H1 (cell line): ENCODE results near the gene CCBE1.

ENCODE experiments used
- CBX8 ChIP-seq: fragments of 300-800, 300-1000 bp; sonication (generic); IDR thresholded peaks from 2 replicates; pipeline ENCODE4 v1.7.1; 2016; ENCODE audit warnings: low read depth, low read length, borderline replicate concordance
- CTCF ChIP-seq, 3 experiments: IDR thresholded peaks; 1 replicate in 2 of 3; 2 replicates in 1 of 3; pipeline versions ENCODE4 v1.5.1 to v1.6.1; 2011; ENCODE audit warnings: low read length in 3 of 3, mild to moderate bottlenecking in 3 of 3, inconsistent platforms in 2 of 3, low read depth in 1 of 3, moderate library complexity in 1 of 3; ENCODE audit not compliant: insufficient read depth in 1 of 3; ENCODE audit errors: control extremely low read depth in 1 of 3
- EGR1 ChIP-seq: IDR thresholded peaks from 2 replicates; pipeline ENCODE4 v1.6.1; 2011; ENCODE audit warnings: low read depth, low read length, borderline replicate concordance
- EZH2 ChIP-seq: fragments of 200-600 bp; sonication (generic); IDR thresholded peaks from 2 replicates; pipeline ENCODE4 v1.7.1; 2012; ENCODE audit warnings: low read depth, mild to moderate bottlenecking, moderate library complexity, low read length, inconsistent platforms; ENCODE audit not compliant: severe bottlenecking
- POLR2A ChIP-seq, 2 experiments: IDR thresholded peaks; 1 replicate in 1 of 2; 2 replicates in 1 of 2; pipeline ENCODE4 v1.6.1; 2011; ENCODE audit warnings: low read depth in 2 of 2, low read length in 2 of 2, mild to moderate bottlenecking in 2 of 2; ENCODE audit errors: control extremely low read depth in 1 of 2
- SP1 ChIP-seq: IDR thresholded peaks from 2 replicates; pipeline ENCODE4 v1.6.1; 2011; ENCODE audit warnings: low read depth, low read length

GRCh38 chr18:59619816-59620215 lies 77.4 kb downstream of the CCBE1 start:
- TF ChIP-seq EZH2, result no peak
- TF ChIP-seq SP1, result no peak
- TF ChIP-seq POLR2A (IDR thresholded peaks at IDR 0.05; ENCODE audit: control extremely low read depth in 1 of 2, low read depth in 2 of 2, low read length in 2 of 2), result no peak
- no peak for TF ChIP-seq CBX8
- TF ChIP-seq EGR1, result no peak
- TF ChIP-seq CTCF (IDR thresholded peaks at IDR 0.05; ENCODE audit: control extremely low read depth in 1 of 3, insufficient read depth in 1 of 3, low read depth in 1 of 3, low read length in 3 of 3), result no peak
